Measurements from ENCODE around the gene APOL5. TPM values are rescaled to one million over a fixed set of nuclear protein-coding genes. Genes with fewer than 3 reads are reported as not detected.

APOL5 gene
- total RNA-seq, 1 donor from 2014 or later, result not detected

DNA sequence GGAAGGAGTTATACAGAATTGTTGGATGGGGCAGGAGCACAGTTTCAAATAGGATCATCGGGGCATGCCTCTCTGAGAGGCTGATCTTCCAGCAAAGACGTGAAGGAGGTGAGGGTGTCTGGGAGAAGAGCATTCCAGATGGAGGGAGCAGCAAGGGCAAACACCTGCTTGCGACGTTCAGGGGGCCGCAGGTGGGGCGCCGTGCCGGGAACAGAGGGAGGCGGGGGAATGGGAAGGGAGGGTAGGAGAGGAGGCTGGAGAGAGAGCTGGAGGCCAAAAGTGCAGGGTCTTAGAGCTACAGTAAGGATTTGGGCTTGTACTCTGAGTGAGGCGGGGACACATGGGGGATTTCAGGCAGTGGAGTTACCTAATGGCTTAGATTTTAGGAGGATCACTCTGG, 13.6 kb downstream of the APOL5 start:
- TF ChIP-seq, protein P1, sequence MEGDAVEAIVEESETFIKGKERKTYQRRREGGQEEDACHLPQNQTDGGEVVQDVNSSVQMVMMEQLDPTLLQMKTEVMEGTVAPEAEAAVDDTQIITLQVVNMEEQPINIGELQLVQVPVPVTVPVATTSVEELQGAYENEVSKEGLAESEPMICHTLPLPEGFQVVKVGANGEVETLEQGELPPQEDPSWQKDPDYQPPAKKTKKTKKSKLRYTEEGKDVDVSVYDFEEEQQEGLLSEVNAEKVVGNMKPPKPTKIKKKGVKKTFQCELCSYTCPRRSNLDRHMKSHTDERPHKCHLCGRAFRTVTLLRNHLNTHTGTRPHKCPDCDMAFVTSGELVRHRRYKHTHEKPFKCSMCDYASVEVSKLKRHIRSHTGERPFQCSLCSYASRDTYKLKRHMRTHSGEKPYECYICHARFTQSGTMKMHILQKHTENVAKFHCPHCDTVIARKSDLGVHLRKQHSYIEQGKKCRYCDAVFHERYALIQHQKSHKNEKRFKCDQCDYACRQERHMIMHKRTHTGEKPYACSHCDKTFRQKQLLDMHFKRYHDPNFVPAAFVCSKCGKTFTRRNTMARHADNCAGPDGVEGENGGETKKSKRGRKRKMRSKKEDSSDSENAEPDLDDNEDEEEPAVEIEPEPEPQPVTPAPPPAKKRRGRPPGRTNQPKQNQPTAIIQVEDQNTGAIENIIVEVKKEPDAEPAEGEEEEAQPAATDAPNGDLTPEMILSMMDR (conservative IDR thresholded peaks at IDR 0.05), result no peak
- peaks cover 5% of the 10 kb centered on the region for H3K27me3 Mint-ChIP-seq
- H3K36me3 Mint-ChIP-seq, result peaks cover 5% of the 10 kb centered on the region
- H3K4me3 Mint-ChIP-seq, result no peak overlapping the region
- DNase-seq (ENCODE audit: extremely low spot score, unreplicated experiment), result no peak
- no peaks in the 10 kb centered on the region for H3K4me1 Mint-ChIP-seq (ENCODE audit: unreplicated experiment)
- H3K27ac Mint-ChIP-seq, result no peak overlapping the region
- peaks cover 9% of the 10 kb centered on the region for H3K9me3 Mint-ChIP-seq

DNA sequence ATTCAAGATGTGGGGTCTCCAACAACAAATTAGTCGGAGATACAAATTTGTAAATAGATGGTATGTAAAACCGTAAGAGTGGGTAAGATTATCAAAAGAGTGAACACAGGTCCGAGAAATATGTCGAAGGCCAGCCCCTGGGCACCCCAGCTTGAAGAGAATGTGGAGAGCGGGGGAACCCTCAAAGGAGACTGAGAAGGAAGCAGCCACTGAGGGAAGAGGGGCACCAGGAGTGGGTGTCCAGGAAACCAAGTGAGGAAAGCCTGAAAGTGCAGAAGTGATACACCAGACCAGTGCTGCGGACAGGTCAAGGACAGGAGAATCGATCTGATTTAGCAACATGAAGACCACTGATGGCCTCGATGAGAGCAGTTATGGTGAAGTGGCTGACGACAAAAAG, 14.4 kb downstream of the APOL5 start:
- Mint-ChIP-seq H3K4me3 (no peak overlapping the region), H3K36me3 (peaks cover 11% of the 10 kb centered on the region), H3K27ac (no peak overlapping the region)

DNA sequence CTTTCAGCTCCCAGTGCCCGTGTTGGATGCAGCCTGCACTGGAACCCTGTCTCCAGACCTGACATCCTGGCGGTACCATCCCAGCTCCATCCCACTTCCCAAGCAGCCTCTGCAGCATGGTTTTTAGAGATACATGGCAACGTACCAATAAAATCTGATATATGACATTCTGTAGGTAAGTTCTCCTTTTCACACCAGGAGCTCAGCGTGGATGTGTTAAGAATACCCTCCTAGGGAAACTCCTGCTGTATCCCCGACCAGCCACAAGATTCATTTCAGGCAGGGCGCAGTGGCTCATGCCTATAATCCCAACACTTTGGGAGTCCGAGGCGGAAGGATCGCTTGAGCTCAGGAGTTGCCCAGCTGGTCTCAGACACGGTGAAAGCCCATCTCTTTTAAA, 15.4 kb downstream of the APOL5 start:
- H3K4me3 Mint-ChIP-seq, result no peak overlapping the region
- H3K4me1 Mint-ChIP-seq (ENCODE audit: unreplicated experiment), result no peaks in the 10 kb centered on the region
- DNase-seq (ENCODE audit: extremely low spot score, unreplicated experiment), result no peak
- TF ChIP-seq, protein P1 (conservative IDR thresholded peaks at IDR 0.05), result no peak
- H3K27ac Mint-ChIP-seq, result no peak overlapping the region
- peaks cover 18% of the 10 kb centered on the region for H3K36me3 Mint-ChIP-seq
- peaks cover 9% of the 10 kb centered on the region for H3K9me3 Mint-ChIP-seq
- H3K27me3 Mint-ChIP-seq, result peaks cover 5% of the 10 kb centered on the region

More for the DNA sequence above, 14.4 kb downstream of the APOL5 start:
- peaks cover 5% of the 10 kb centered on the region for H3K27me3 Mint-ChIP-seq
- H3K9me3 Mint-ChIP-seq, result peaks cover 9% of the 10 kb centered on the region
- no peak for DNase-seq (ENCODE audit: extremely low spot score, unreplicated experiment)
- H3K4me1 Mint-ChIP-seq (ENCODE audit: unreplicated experiment), result no peaks in the 10 kb centered on the region
- TF ChIP-seq, protein P1 (conservative IDR thresholded peaks at IDR 0.05), result no peak

DNA sequence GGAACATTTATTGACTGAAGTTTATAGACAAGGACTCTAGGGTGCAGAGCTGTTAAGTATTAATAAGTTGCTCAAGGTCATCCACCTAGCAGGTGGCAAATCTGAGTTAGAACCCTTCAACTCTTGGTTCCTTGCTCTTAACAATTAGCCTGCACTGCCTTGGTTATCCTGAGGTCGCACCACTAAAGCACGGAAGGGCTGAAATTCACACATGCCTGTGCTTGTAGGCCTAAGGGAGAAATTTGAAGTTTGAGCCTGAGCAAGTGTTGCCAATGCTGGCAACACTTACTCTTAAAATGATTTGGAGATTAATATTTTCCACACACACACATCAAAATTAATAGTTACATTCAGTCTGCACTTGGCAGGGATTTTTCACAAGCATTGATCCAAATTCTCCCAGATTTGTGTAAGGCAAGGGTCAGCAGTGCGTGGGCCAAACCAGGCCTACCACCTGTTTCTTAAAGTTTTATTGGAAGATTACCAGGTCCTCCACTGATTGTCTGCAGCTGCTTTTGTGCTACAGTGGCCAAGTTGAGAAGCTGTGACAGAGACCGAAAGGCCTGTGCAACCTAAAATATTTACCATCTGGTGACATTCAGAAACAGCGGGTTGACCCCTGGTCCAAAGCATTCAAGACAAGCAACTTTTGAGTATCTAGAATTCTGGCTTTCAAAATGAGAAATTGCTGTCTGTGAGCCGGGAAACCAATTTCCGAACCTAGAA, 16.3 kb downstream of the APOL5 start:
- H3K4me1 Mint-ChIP-seq (ENCODE audit: unreplicated experiment), result no peaks in the 10 kb centered on the region
- DNase-seq (ENCODE audit: extremely low spot score, unreplicated experiment), result no peak
- peaks cover 25% of the 10 kb centered on the region for H3K36me3 Mint-ChIP-seq
- H3K4me3 Mint-ChIP-seq, result no peak overlapping the region
- H3K27ac Mint-ChIP-seq, result no peak overlapping the region
- peaks cover 9% of the 10 kb centered on the region for H3K9me3 Mint-ChIP-seq
- TF ChIP-seq, protein P1 (conservative IDR thresholded peaks at IDR 0.05), result no peak
- peaks cover 5% of the 10 kb centered on the region for H3K27me3 Mint-ChIP-seq

DNA sequence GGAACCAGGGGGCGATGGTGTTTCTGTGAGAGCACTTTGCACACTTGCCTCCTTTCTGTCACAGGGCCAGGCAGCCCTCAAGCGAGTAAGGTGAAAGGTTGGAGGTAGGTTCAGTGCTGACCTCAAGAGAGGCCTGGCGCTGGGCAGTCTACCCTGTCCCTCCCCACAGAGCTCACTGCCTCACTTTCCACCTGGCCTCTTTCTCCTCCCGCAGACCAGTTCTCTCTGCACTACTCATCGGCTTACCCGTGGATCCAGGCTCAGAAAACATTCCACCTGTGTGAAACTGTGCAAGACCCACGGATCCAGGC, 16.8 kb downstream of the APOL5 start:
- H3K9me3 Mint-ChIP-seq, result peaks cover 9% of the 10 kb centered on the region
- peaks cover 30% of the 10 kb centered on the region for H3K36me3 Mint-ChIP-seq
- H3K27me3 Mint-ChIP-seq, result peaks cover 5% of the 10 kb centered on the region
- H3K4me1 Mint-ChIP-seq (ENCODE audit: unreplicated experiment), result no peaks in the 10 kb centered on the region
- peak; percentile 47 for DNase-seq (ENCODE audit: extremely low spot score, unreplicated experiment)
- no peak overlapping the region for H3K27ac Mint-ChIP-seq
- TF ChIP-seq, protein P1 (conservative IDR thresholded peaks at IDR 0.05), result no peak
- no peak overlapping the region for H3K4me3 Mint-ChIP-seq
